Measurements from ENCODE around the gene SIM2.
"Not testable (repeated sequence)": the region's sequence is repeated elsewhere in the genome, so short reads cannot be mapped to it uniquely, and the experiment has no call there.

Gene SIM2, protein sequence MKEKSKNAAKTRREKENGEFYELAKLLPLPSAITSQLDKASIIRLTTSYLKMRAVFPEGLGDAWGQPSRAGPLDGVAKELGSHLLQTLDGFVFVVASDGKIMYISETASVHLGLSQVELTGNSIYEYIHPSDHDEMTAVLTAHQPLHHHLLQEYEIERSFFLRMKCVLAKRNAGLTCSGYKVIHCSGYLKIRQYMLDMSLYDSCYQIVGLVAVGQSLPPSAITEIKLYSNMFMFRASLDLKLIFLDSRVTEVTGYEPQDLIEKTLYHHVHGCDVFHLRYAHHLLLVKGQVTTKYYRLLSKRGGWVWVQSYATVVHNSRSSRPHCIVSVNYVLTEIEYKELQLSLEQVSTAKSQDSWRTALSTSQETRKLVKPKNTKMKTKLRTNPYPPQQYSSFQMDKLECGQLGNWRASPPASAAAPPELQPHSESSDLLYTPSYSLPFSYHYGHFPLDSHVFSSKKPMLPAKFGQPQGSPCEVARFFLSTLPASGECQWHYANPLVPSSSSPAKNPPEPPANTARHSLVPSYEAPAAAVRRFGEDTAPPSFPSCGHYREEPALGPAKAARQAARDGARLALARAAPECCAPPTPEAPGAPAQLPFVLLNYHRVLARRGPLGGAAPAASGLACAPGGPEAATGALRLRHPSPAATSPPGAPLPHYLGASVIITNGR

DNA sequence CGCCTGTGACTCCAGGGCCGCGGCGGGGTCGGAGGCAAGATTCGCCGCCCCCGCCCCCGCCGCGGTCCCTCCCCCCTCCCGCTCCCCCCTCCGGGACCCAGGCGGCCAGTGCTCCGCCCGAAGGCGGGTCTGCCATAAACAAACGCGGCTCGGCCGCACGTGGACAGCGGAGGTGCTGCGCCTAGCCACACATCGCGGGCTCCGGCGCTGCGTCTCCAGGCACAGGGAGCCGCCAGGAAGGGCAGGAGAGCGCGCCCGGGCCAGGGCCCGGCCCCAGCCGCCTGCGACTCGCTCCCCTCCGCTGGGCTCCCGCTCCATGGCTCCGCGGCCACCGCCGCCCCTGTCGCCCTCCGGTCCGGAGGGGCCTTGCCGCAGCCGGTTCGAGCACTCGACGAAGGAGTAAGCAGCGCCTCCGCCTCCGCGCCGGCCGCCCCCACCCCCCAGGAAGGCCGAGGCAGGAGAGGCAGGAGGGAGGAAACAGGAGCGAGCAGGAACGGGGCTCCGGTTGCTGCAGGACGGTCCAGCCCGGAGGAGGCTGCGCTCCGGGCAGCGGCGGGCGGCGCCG lies at the start of gene SIM2:
Gene SIM2, plus strand, starts transcription at position 135 of the 565 bp plus-strand sequence. CDS start 632 bp downstream, outside the sequence.
- intact Hi-C loops (cut with DNase I), result no loop called here
- DNase-seq, result peak in 2 of 10 donors; percentile 62 to 86

DNA sequence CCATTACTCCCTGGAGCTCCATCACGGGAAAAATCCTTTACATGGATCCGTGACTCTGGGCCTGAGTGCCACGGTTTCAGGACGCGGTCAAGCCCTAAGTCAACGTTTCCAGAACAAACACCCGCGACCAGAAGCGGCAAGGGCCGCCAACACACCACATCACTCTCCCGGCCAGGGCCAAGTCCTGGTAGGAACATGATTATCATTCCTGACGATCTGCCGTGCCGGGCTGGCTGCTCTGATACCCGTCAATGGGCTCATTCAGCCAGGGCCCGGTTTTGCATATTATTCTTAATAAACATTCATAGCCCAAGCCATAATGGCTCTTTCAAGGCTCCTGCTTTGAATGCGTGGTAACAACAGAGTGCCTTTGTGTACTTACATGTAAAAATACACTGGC lies 44.6 kb upstream of the SIM2 start:
- peak; percentile 65 to 97 (median 79) for DNase-seq
- intact Hi-C loops (cut with DNase I), result loop anchor here (10.0 kb wide), 1 partner anchor 100 kb away; no protein-coding TSS in a partner anchor

DNA sequence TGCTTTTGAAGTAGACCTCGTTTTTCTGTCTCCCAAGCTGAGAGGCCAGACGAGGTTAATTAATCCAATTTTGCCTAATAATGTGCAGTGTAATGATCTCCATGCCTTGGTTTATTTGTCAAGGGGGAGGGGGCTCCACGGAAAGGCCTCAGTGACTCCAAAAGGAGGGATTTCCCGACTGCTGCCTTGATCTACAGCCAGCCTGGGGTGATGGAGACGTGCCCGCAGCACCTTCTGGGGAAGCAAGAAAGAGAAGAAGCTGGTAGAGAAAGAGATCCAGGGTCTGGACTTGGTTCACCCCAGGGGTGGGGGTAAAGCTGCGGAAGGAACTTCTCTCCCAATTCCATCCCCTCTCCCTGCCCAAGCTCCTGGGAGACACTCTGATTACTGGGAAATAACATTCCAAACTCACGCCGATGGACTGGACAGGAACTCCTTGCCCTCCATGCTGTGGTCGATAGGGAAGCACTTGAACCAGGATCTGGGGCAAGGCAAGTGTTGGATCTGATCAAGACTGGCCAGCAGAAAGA lies 44.1 kb upstream of the SIM2 start:
- DNase-seq, result peak in 2 of 10 donors; percentile 21 to 32
- intact Hi-C loops (cut with DNase I), result loop anchor here (10.0 kb wide), 1 partner anchor 100 kb away; no protein-coding TSS in a partner anchor

DNA sequence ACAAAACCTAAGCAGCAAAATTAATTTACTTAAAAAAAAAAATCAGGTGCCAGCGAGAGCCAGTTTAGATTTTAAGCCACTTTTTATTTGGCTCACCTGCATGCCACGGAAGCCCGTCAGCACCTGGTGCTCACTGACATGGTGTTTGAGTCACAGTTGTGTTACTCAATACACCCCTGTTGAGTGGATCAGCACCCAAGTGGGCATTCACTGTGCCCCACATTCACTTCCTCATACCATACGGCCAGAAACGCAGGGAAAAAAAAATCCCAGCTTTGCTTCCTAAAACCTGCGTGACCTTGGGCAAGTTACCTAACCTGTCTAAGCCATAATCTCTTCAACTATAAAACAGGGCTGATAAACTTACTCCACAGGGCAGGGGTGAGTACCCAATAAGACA lies 42.8 kb upstream of the SIM2 start:
- DNase-seq, result no peak
- intact Hi-C loops (cut with DNase I), result loop anchor here (10.0 kb wide), 1 partner anchor 99 kb away; no protein-coding TSS in a partner anchor

DNA sequence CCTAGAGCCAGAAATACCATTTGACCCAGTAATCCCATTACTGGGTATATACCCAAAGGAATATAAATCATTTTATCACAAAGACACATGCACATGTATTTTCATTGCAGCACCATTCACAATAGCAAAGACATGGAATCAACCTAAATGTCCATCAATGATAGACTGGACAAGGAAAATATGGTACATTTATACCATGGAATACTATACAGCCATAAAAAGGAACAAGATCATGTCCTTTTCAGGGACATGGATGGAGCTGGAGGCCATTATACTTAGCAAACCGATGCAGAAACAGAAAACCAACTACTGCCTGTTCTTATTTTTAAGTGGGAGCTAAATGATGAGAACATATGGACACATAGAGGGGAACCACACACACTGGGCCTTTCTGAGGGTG lies 41.6 kb upstream of the SIM2 start:
- intact Hi-C loops (cut with DNase I), result loop anchor here (10.0 kb wide), 1 partner anchor 98 kb away; no protein-coding TSS in a partner anchor
- DNase-seq, result not testable (repeated sequence)

DNA sequence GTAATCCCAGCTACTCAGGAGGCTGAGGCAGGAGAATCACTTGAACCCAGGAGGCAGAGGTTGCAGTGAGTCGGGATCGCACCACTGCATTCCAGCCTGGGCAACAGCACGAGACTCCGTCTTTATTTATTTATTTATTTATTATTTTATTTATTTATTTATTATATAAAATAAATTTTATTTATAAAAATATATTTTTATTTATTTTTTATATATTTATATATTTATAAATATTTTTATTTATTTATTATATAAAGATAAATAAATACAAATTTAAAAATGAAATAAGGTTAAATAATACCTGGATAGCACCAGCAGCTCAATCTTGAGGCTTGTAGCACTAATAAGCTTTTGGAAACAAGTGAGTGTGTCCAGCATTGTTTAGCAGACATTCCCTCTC lies 40.9 kb upstream of the SIM2 start:
- no peak for DNase-seq
- intact Hi-C loops (cut with DNase I), result loop anchor here (10.0 kb wide), 1 partner anchor 97 kb away; no protein-coding TSS in a partner anchor

DNA sequence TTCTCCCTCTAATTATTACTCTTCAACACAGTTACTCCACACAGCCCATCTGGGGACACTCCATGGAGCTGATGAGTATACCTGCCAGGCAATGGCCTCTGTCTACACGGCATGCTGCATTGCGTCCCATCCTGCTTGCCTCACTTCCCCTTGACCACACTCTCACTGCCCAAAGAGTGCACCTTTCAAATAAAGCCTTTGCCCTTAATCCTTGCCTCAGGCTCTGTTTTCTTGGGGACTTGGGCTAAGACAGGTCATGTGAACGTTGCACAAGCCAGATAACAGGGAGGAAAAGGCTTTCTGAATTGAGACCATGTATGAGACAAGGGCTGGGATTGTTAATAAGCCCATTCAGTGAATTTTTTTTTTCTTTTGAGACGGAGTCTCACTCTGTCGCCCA lies 40.0 kb upstream of the SIM2 start:
- intact Hi-C loops (cut with DNase I), result loop anchor here (10.0 kb wide), 1 partner anchor 96 kb away; no protein-coding TSS in a partner anchor
- no peak for DNase-seq

DNA sequence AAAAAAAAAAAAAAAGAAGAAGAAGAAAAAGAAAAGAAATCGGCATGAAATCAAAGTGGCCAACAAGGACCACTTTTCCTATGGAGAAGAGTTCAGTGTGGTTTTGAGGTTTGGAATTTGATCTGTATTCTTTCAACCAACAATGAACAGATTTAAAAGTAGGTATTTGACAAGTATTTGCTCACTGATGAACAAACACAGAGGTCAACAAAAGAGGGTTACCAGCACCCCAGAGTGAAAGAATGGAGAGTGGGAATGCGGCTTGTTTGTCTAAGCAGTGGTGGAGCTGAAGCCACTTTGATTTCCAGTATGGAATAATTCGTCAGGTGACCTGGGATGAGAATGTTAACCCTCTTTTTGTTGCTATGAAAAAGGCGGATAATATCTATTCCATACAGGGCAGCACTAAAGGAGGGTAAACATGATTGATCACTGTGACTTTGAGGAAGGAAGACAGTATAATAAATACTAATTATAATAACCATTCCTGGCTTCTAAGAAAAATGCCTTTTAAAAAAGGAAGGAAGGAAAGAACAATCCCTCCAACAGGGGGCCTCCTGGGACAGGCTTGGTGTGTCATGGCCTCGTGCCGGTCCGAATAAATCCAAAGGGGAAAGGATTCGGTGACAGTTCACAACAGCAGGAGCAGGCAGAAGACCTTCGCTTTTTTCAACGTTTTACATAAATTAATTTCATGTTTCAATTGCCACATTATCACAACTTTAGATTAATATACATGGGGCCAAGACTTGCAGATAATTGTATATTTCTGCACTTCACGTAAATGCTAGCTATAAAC lies 37.2 kb upstream of the SIM2 start:
- intact Hi-C loops (cut with DNase I), result no loop called here
- peak in 2 of 10 donors; percentile 14 to 47 for DNase-seq

DNA sequence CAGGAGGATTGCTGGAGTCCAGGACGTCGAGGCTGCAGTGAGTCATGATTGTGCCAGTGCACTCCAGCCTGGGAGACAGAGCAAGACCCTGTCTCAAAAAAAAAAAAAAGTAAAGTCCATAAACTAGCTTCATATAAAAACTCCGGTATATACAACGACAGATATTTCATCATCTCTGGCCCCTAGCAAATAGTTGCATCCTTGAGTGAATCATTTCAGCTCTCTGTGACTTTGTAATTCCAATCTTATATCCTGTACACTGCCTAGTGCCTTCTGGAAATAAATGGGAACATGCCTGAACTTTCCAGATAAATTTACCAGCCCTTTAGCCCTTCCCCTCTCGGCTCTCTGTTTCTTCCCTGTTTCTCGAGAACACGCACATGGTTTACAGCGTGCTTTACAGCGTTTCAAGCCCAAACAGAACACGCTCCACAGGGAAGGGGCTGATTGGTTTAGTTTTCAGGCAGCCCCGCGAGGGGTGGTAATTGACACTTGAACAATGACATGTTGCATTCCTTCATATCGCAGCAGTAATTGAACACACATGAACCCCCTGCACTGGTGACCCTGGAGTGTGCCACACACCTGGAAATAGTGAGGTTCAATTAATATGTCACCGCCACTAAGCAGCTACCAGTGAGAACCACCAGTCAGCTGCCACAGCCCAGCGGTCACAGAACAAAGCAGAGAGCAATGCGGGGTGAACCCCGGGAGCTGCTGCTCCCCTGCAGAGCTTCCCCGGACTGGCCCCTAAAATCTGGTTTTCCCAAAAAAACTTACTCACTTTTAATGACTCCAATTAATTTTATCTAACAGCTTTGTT lies 35.7 kb upstream of the SIM2 start:
- intact Hi-C loops (cut with DNase I), result no loop called here

DNA sequence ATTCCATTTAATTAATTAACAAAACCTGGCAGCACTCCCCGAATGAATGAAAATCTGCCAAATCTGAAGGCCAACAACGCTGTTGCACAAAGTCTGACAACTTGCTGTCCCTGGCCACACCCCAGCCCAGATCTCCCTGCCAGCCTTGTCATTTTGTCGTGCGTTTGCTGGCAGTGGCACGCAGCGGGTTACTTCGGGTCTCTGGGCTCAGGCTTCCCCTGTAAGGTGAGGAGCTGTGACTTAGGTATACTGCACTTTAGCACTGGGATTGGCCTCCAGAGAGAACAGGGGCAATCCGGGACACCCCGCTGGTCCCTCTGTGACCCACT lies 34.3 kb upstream of the SIM2 start:
- intact Hi-C loops (cut with DNase I), result no loop called here
- no peak for DNase-seq

More for the DNA sequence above, 35.7 kb upstream of the SIM2 start:
- no peak for DNase-seq

DNA sequence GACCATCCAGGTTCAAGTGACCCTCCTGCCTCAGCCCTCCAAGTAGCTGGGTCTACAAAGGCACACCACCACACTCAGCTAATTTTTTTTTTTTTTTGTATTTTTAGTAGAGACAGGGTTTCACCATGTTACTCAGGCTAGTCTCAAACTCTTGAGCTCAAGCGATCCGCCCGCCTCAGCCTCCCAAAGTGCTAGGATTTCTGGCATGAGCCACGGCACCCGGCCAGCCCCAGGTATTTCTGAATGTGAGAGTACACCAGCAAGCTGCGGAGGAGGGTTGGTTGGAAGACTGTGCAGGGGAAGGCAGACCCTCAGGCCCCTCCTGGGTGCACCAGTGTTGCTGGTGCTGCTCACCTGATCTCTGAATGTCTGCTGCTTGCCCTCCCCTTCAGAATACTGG lies 33.1 kb upstream of the SIM2 start:
- DNase-seq, result no peak
- intact Hi-C loops (cut with DNase I), result no loop called here

DNA sequence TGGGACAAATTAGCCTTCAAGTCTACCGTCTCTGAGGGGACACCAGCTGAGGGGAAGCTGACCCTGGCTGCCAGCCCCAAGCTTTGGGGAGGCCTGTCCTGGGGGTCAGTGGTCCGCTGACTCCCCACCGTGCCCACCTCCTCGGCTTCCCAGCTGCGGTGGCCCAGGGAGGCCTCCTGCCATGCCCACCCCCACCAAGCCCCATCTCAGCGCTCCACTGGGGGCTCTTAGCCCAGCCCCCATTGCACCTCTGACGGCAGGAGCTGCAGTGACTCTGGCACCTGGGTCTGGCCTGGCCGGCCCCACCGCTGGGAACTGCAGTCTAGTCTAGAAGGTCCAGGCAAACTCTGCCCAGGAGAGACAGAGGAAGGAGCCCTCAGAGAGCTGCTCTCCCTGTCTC lies 30.2 kb upstream of the SIM2 start:
- intact Hi-C loops (cut with DNase I), result no loop called here
- DNase-seq, result no peak

DNA sequence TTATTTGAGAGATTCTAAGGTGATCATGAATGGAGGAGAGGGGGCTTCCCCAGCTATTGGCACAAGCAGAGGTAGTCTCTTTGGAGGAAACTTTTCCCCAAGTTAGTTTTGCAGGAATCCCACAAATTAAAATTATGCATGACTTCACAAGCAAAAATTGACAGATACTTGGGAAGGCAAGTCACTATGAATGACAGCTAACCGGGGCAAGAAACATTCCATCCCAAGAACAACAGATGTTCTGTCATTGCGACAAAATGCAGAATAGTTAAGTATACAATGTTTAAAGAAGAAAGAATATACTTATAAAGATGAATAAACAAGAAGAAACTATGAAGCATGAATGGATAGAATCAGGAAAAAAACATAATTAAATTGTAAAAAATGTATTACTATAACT lies 27.1 kb upstream of the SIM2 start:
- intact Hi-C loops (cut with DNase I), result no loop called here
- DNase-seq, result no peak

DNA sequence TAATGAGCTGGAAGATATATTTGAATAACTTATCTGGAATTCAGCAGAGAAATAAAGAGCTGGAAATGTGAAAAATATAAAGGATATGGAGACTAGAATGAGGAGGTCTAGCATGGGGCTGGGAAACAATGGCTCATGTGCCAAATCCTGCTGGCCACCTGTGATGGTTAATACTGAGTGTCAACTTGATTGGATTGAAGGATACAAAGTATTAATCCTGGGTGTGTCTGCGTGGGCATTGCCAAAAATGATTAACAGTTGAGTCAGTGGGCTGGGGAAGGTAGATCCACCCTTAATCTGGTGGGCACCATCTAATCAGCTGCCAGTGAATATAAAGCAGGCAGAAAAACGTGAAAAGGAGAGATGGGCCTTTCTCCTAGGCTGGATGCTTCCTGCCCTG lies 26.6 kb upstream of the SIM2 start:
- intact Hi-C loops (cut with DNase I); DNase-seq: not testable (repeated sequence)

DNA sequence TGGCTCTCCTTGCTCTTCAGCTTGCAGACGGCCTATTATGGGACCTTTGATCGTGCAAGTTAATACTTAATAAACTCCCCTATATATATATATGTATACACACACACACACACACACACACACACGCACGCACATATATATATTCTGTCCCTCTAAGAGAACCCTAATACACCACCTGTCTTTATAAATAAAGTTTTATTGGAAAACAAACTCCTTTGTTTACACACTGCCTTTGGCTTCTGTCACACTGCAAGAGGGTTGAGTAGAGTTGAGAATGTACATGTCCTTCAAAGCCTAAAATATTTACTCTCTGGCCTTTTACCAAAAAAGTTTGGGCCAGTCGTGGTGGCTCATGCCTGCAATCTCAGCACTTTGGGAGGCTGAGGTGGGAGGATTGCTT lies 26.2 kb upstream of the SIM2 start:
- DNase-seq, result no peak
- intact Hi-C loops (cut with DNase I), result no loop called here

DNA sequence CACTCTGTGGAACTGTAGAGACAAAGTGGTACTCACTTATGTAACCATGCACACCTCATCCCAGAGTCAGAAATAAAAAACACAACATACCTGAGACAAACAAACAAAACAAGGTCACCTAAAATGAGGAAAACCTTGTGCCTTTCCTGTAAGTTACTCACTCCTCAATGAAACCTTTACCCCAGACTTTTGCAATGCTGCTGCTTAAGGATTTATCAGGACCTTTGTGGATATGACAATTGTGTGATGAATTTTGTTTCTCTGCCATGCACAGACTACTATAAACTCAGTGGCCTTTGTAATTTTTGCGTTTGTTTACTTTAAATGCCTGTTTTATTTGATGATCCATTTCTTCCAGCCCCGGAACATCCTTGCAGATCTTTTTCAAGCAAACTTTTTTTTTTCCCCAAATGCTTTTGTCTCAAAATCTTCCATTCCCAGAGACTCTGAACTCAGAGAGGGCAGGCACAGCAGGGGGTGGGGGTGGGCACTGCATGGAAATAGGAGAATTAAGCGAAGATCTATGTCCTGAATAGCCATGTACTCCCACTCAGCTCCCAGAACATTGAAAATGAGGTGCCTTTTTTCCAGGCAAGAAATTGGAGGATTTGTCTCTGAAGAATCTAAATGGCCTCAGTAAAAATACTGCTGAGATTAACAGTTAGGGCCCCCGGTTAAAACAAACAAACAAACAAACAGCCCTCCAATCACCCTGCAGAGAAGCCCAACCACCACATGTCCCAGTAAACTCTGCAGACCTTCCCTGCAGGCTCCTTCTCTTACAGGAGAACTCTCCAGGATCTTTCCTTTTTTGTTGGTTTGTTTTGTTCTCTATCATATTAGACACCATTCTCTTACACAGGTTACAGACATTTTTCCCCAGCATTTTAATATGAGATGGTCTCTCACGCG lies 22.6 kb upstream of the SIM2 start:
- intact Hi-C loops (cut with DNase I), result no loop called here
- DNase-seq, result no peak

DNA sequence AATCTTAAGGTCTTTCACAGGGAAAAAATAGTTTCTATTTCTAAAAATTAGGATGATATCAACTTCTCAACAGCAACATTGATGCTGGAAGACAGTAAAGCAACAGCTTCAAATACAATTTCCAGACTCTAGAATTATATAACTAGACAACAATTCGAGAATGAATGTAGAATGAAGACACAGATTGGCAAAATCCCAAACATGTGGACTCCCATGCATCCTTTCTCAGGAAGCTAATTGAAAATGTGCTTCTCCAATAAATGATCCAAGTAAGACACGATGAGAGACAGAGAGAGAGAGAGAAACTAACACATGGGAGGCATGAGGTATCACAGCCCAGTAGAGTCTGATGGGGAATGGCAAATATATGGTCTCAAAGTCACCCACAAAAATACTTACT lies 21.5 kb upstream of the SIM2 start:
- no peak for DNase-seq
- intact Hi-C loops (cut with DNase I), result no loop called here

DNA sequence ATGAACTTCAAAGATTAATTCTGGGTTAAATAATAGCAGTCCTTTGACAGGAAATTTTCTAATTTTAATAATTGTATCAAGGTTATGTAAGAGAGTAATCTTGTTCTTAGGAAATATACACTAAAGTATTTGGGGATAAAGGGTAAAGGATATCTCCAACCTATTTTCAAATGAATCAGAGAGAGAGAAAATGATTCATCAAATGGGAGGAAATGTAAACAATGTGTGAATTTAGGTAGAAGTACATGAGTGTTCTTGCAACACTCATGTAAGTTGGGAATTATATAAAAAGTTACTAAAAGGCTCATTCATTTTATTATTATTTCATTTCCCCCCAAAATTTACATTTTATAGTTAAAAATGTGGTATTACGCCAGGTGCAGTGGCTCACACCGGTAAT lies 20.4 kb upstream of the SIM2 start:
- intact Hi-C loops (cut with DNase I), result no loop called here
- DNase-seq, result no peak
